A673 (cell line): ENCODE results near the gene CDK1.

ENCODE experiments used
- CTCF ChIP-seq: fragments of 300-800, 200-600 bp; sonication (generic); conservative IDR thresholded peaks from 2 replicates; pipeline ENCODE4 v1.5.1; 2017; ENCODE audit warnings: low read depth, mild to moderate bottlenecking, antibody characterized with exemption, low read length, moderate library complexity, mixed read lengths
- EZH2 ChIP-seq: fragments of 200-600 bp; sonication (generic); IDR thresholded peaks from 2 replicates; pipeline ENCODE4 v1.6.1; 2017; ENCODE audit warnings: borderline replicate concordance, low read depth, mild to moderate bottlenecking, mixed read lengths, antibody characterized with exemption, low read length; ENCODE audit not compliant: poor library complexity, severe bottlenecking

GRCh38 chr10:60778214-60778970, at the start of gene CDK1:
- TF ChIP-seq CTCF (no peak), EZH2 (no peak)
